Spleen (tissue), 7 donors: ENCODE measurements around the gene IL20.

ENCODE experiments used
- POLR2A ChIP-seq, 3 donors: fragments of 450-650 bp; IDR thresholded peaks; one replicate each; pipeline ENCODE4 v1.5.1; 2017; ENCODE audit warnings: antibody characterized with exemption in 3 of 3, mild to moderate bottlenecking in 1 of 3
- TF ChIP-seq, protein P1 (sequence below), 11 experiments: fragments of 200-600 bp in 7 of 11; fragments of 450-650 bp in 4 of 11; sonication (generic) in 4 of 11; IDR thresholded peaks in 8 of 11; conservative IDR thresholded peaks in 3 of 11; 1 replicate in 7 of 11; 2 replicates in 4 of 11; pipeline versions ENCODE4 v1.4.0 to v1.8.0; 2016 to 2021; ENCODE audit warnings: antibody characterized with exemption in 11 of 11, inconsistent platforms in 4 of 11, mild to moderate bottlenecking in 1 of 11
- donor health status: DM: no; HTN: no; CAD: no; lungs with moderate emphysema.
- donor health status: DM: no; HTN: no; CAD: no.
- donor health status: DM: no; HTN: no; CAD: no.

DNA sequence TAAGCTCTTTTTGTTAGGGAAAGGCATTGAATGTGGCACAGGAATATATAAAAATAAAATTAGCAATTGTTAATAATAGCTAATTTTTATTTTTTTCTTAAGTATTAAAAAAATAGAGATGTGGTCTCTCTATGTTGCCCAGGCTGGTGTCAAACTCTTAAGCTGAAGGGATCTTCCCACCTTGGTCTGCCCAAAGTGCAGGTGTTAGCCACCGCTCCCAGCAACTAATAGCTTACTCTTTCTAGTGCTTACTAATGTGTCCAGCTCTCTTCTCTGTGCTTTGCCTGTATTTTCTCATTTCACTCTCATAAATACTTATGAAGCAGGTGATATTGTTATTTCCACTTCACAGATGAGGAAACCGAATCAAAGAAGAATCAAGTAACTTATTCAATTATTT lies 18.5 kb downstream of the IL20 start:
- TF ChIP-seq, protein P1, sequence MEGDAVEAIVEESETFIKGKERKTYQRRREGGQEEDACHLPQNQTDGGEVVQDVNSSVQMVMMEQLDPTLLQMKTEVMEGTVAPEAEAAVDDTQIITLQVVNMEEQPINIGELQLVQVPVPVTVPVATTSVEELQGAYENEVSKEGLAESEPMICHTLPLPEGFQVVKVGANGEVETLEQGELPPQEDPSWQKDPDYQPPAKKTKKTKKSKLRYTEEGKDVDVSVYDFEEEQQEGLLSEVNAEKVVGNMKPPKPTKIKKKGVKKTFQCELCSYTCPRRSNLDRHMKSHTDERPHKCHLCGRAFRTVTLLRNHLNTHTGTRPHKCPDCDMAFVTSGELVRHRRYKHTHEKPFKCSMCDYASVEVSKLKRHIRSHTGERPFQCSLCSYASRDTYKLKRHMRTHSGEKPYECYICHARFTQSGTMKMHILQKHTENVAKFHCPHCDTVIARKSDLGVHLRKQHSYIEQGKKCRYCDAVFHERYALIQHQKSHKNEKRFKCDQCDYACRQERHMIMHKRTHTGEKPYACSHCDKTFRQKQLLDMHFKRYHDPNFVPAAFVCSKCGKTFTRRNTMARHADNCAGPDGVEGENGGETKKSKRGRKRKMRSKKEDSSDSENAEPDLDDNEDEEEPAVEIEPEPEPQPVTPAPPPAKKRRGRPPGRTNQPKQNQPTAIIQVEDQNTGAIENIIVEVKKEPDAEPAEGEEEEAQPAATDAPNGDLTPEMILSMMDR (IDR thresholded peaks at IDR 0.05 in 8 of 11, conservative IDR thresholded peaks at IDR 0.05 in 3 of 11): no peak
- TF ChIP-seq POLR2A (IDR thresholded peaks at IDR 0.05): no peak
